ENCODE results near the gene RRBP1. TPM values are rescaled to one million over a fixed set of nuclear protein-coding genes. Genes with fewer than 3 reads are reported as not detected.

The RRBP1 gene
- total RNA-seq, 2 donors from 2014 or later = 112 to 148 TPM

DNA sequence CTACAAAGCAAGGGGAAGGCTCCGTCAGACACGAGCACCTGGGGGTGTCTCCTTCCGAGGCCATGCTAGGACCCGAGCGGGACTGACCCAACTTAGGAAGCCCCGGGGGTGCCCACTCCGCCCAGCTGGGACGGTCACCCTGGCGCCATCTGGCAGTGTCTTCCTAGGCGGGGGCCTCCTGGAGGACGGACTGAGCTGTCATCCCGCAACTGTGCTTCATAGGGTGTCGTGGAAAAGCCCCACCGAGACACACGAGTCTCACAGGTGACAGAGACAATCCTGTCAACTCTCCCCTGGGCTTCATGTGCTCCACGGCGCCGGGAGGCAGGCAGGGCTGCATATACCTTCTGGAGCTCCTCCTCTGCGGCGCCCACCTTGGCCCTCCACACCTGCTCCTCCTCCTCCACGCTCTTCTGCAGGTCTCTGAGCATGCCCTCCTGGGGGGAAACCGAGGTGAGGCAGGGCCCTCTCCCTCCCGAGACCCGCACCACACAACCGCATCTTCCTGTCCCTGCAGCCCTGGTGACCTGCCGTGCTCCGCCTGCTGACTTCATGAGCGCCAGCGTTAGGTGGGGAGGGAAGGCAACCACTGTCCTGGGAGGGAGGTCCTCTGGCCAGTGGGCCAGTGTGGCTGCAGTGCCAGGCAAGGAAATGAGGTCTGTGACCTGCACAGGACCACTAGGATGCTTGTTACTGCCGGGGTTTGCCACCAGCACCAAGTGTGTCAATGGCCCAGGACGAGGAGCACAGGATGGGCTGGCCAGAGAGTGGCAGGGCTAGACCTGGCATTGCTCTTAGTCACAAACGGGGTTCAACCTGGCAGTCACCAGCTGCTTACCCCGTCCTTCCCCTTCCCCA lies 61.4 kb downstream of the RRBP1 start:
- H3K4me3 ChIP-seq = no peak overlapping the region
- H3K36me3 ChIP-seq = peaks cover 11 to 50% of the 10 kb centered on the region in 2 donors
- no peak for TF ChIP-seq POLR2AphosphoS5 (IDR thresholded peaks at IDR 0.05)
- TF ChIP-seq POLR2A (IDR thresholded peaks at IDR 0.05) = no peak
- TF ChIP-seq, protein P1, sequence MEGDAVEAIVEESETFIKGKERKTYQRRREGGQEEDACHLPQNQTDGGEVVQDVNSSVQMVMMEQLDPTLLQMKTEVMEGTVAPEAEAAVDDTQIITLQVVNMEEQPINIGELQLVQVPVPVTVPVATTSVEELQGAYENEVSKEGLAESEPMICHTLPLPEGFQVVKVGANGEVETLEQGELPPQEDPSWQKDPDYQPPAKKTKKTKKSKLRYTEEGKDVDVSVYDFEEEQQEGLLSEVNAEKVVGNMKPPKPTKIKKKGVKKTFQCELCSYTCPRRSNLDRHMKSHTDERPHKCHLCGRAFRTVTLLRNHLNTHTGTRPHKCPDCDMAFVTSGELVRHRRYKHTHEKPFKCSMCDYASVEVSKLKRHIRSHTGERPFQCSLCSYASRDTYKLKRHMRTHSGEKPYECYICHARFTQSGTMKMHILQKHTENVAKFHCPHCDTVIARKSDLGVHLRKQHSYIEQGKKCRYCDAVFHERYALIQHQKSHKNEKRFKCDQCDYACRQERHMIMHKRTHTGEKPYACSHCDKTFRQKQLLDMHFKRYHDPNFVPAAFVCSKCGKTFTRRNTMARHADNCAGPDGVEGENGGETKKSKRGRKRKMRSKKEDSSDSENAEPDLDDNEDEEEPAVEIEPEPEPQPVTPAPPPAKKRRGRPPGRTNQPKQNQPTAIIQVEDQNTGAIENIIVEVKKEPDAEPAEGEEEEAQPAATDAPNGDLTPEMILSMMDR (IDR thresholded peaks at IDR 0.05) = no peak
- DNase-seq (ENCODE audit: low spot score) = no peak
- intact Hi-C loops (cut with DNase I) = no loop called here
- H3K27me3 ChIP-seq (replicated peaks; ENCODE audit: insufficient read depth) = no peaks in the 10 kb centered on the region
- H3K9me3 ChIP-seq = no peaks in the 10 kb centered on the region
- WGBS = 92% methylated on average over 33 of the region's 33 CpGs
- H3K4me1 ChIP-seq (replicated peaks) = no peaks in the 10 kb centered on the region
- no peak overlapping the region for H3K27ac ChIP-seq

DNA sequence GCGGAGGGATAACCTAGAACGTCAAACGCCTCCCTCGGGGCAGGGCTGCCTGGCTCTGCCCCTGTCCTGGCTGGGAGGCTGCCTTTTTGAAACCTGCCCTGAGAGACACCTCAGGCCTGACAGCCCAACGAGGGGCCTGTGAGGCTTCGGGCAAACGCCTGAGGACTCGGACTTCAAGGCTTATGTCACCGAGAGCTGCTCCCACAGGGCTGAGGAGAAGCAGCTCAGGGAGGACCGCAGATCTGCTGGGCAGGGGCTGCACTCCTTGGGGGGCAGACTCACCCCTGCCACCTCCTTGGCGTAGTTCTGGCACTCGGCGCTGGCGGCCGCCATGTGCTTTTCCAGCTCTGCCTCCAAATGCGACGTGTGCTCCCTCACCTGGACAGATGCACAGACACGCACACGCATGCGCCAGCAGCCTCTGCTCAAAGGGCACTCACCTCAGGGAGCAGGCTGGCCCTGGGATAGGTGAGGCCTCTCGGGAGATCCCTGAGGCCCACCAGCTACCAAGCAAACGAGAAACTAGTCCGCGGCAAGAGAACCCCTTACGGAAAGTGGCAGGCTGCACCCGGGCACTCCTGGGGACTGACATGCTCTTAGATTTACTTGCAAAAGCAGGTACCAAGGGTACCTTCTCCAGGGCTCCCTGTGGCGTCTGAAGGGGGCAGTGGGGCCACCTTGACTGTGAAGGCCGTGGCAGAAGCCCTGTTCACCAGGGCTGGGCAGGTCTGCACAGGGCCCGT lies 62.5 kb downstream of the RRBP1 start:
- intact Hi-C loops (cut with DNase I) = no loop called here
- no peaks in the 10 kb centered on the region for H3K9me3 ChIP-seq
- WGBS = 85% methylated on average over 28 of the region's 29 CpGs

DNA sequence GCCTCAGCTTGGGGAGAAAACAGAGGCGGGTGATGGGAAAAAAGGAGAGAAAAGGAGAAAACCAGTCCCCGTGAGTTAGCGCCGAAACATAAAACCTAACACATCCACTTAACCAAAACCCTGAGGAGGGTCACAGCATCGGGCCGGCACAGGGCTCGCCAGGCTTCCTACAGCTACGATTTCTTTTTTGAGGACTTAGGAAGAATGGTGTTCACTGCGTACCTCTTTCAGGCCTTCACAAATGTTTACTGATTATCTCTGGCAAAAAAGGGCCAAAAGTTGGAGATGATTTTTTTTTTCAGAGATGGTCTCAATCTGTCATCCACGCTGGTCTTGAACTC lies 63.4 kb downstream of the RRBP1 start:
- no peak for DNase-seq (ENCODE audit: low spot score)
- Histone ChIP-seq H3K4me3 (no peak overlapping the region), H3K9me3 (no peaks in the 10 kb centered on the region), H3K27ac (no peak overlapping the region), H3K27me3 (replicated peaks; ENCODE audit: insufficient read depth) (no peaks in the 10 kb centered on the region), H3K36me3 (peaks cover 4 to 35% of the 10 kb centered on the region in 2 donors), H3K4me1 (replicated peaks) (peaks cover 3% of the 10 kb centered on the region)
- TF ChIP-seq, protein P1 (IDR thresholded peaks at IDR 0.05) = no peak
- TF ChIP-seq POLR2AphosphoS5 (IDR thresholded peaks at IDR 0.05) (no peak), POLR2A (IDR thresholded peaks at IDR 0.05) (no peak)
- WGBS = 88% methylated on average over 10 of the region's 10 CpGs
- intact Hi-C loops (cut with DNase I) = no loop called here

More for the DNA sequence above, 62.5 kb downstream of the RRBP1 start:
- no peak for DNase-seq (ENCODE audit: low spot score)
- TF ChIP-seq POLR2AphosphoS5 (IDR thresholded peaks at IDR 0.05) = no peak
- TF ChIP-seq, protein P1 (IDR thresholded peaks at IDR 0.05) = no peak
- TF ChIP-seq POLR2A (IDR thresholded peaks at IDR 0.05) = no peak
- Histone ChIP-seq H3K27me3 (replicated peaks; ENCODE audit: insufficient read depth) (no peaks in the 10 kb centered on the region), H3K4me3 (no peak overlapping the region), H3K27ac (no peak overlapping the region), H3K4me1 (replicated peaks) (peaks cover 3% of the 10 kb centered on the region), H3K36me3 (peaks cover 4 to 44% of the 10 kb centered on the region in 2 donors)

DNA sequence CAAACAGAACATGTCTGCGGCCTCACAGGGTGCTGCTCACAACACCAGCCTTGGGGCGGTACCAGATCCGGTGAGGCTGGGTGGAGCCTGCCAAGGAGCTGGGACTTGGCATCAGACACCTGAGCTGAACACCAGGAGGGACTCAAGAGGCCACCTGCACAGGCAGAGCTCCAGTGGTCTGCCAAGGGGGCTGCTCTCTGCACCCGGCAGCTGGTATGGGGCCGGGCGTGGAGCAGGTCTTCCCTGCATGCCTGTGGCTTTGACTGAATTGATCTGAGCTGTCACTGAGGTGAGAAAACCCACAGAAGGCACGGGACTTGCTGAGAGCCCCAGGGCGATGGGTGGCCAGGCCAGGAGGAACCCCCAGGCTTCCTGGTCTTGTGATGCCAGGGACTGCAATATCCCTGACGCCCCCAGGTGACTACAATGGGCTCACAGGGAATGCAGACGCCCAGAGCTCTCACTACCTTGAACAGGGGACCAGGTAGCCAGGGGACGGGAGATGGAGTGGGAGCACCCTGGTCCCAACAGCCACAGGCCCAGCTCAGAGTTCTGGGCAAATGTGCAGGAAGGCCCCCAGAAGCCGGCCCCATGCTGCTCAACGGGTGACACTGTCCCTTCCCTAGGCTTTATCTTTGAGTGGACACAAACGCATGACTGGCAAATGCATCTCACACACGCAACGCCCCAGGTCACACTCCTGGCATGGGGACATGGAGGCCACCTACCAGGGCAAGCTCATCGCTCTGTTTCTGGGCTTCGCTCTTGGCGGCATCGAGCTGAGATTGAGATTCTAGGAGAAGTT lies 64.0 kb downstream of the RRBP1 start:
- Histone ChIP-seq H3K4me3 (no peak overlapping the region), H3K36me3 (peaks cover 4 to 30% of the 10 kb centered on the region in 2 donors), H3K9me3 (no peaks in the 10 kb centered on the region), H3K4me1 (replicated peaks) (peaks cover 3% of the 10 kb centered on the region), H3K27me3 (replicated peaks; ENCODE audit: insufficient read depth) (no peaks in the 10 kb centered on the region), H3K27ac (peak overlapping the region in 1 of 2 donors; percentile 18)
- TF ChIP-seq POLR2A (IDR thresholded peaks at IDR 0.05) = no peak
- peak; percentile 32 for TF ChIP-seq POLR2AphosphoS5 (IDR thresholded peaks at IDR 0.05)
- TF ChIP-seq, protein P1 (IDR thresholded peaks at IDR 0.05) = peak in 1 of 4 experiments; percentile 1
- WGBS = 68% methylated on average over 20 of the region's 20 CpGs
- DNase-seq (ENCODE audit: low spot score) = peak; percentile 74
- intact Hi-C loops (cut with DNase I) = loop anchor here (1.0 kb wide), 2 partner anchors 81 to 113 kb away; no protein-coding TSS in a partner anchor
